HG03378 (cell line): ENCODE measurements around the gene DNM3.
A peak's percentile ranks its signal among the peaks of the same experiment; 100 is the strongest.

Experiments
- ATAC-seq: cut with Tn5 transposase; IDR thresholded peaks from one replicate; pipeline ENCODE4 v1.9.1; 2021; ENCODE audit warnings: mild to moderate bottlenecking, moderate library complexity; ENCODE audit not compliant: unreplicated experiment

DNM3 gene

GRCh38 chr1:172378109-172378760 lies 536.9 kb downstream of the DNM3 start:
- no peak for ATAC-seq

GRCh38 chr1:172380441-172381244 lies 539.3 kb downstream of the DNM3 start:
- ATAC-seq = peak; percentile 91

GRCh38 chr1:172381946-172382345 lies 540.6 kb downstream of the DNM3 start:
- ATAC-seq = no peak

- ATAC-seq = no peak
These were observed 541.1 kb downstream of the DNM3 start for GRCh38 chr1:172382406-172382805.

- no peak for ATAC-seq
These were observed 541.7 kb downstream of the DNM3 start for GRCh38 chr1:172382990-172383389.

- ATAC-seq = no peak
These were observed 542.2 kb downstream of the DNM3 start for GRCh38 chr1:172383536-172383935.

- ATAC-seq = no peak
These were observed 543.4 kb downstream of the DNM3 start for GRCh38 chr1:172384656-172385055.

- no peak for ATAC-seq
These were observed 544.7 kb downstream of the DNM3 start for GRCh38 chr1:172386046-172386445.

GRCh38 chr1:172388490-172388889 lies 547.2 kb downstream of the DNM3 start:
- ATAC-seq = no peak

- no peak for ATAC-seq
These were observed 549.0 kb downstream of the DNM3 start for GRCh38 chr1:172390301-172390682.

GRCh38 chr1:172390683-172391551 lies 549.6 kb downstream of the DNM3 start:
- peak; percentile 66 for ATAC-seq

GRCh38 chr1:172391976-172392375 lies 550.7 kb downstream of the DNM3 start:
- no peak for ATAC-seq

GRCh38 chr1:172393354-172393753 lies 552.1 kb downstream of the DNM3 start:
- ATAC-seq = no peak

GRCh38 chr1:172394141-172394751 lies 552.9 kb downstream of the DNM3 start:
- ATAC-seq = peak; percentile 73

GRCh38 chr1:172394811-172395210 lies 553.5 kb downstream of the DNM3 start:
- no peak for ATAC-seq

GRCh38 chr1:172395576-172395975 lies 554.3 kb downstream of the DNM3 start:
- ATAC-seq = no peak

GRCh38 chr1:172397221-172397620 lies 555.9 kb downstream of the DNM3 start:
- no peak for ATAC-seq

- no peak for ATAC-seq
These were observed 556.3 kb downstream of the DNM3 start for GRCh38 chr1:172397633-172398032.

- no peak for ATAC-seq
These were observed 556.9 kb downstream of the DNM3 start for GRCh38 chr1:172398193-172398592.

- ATAC-seq = no peak
These were observed 557.9 kb downstream of the DNM3 start for GRCh38 chr1:172398970-172399755.
